Esophagus muscularis mucosa (tissue), 4 donors: Measurements from ENCODE around the gene ALG12. TPM values are rescaled to one million over a fixed set of nuclear protein-coding genes. Genes with fewer than 3 reads are reported as not detected.

Experiments
- DNase-seq: peaks from one replicate; pipeline ENCODE4 v3.0.0-alpha.2; 2017; ENCODE audit errors: extremely low spot score
- H3K27ac ChIP-seq, 4 donors: fragments of 200-600 bp; sonication (generic); replicated peaks in 1 of 4; 1 replicate in 3 of 4; 2 replicates in 1 of 4; pipeline ENCODE4 v1.5.1; 2016 to 2019; ENCODE audit warnings: mild to moderate bottlenecking in 1 of 4
- H3K27me3 ChIP-seq, 4 donors: fragments of 200-600 bp; sonication (generic); one replicate each; pipeline versions ENCODE4 v1.5.1 to v1.6.0; 2016 to 2019
- H3K36me3 ChIP-seq, 4 donors: fragments of 200-600 bp; sonication (generic); one replicate each; pipeline ENCODE4 v1.5.1; 2016 to 2019
- H3K4me1 ChIP-seq, 4 donors: fragments of 200-600 bp; sonication (generic); one replicate each; pipeline ENCODE4 v1.5.1; 2016 to 2019
- H3K4me3 ChIP-seq, 4 donors: fragments of 200-600 bp; sonication (generic); 1 replicate in 2 of 4; 2 replicates in 2 of 4; pipeline ENCODE4 v1.5.1; 2016 to 2019; ENCODE audit warnings: mild to moderate bottlenecking in 4 of 4, moderate library complexity in 1 of 4
- H3K9me3 ChIP-seq, 4 donors: fragments of 200-600 bp; sonication (generic); 1 replicate in 3 of 4; 2 replicates in 1 of 4; pipeline ENCODE4 v1.5.1; 2016 to 2019
- CTCF ChIP-seq, 3 experiments: fragments of 200-600 bp in 2 of 3; fragments of 450-650 bp in 1 of 3; sonication (generic) in 2 of 3; IDR thresholded peaks; one replicate each; pipeline ENCODE4 v1.5.1; 2017 to 2019; ENCODE audit warnings: antibody characterized with exemption in 3 of 3, mild to moderate bottlenecking in 2 of 3, moderate library complexity in 1 of 3
- EP300 ChIP-seq: sonication (generic); formaldehyde crosslinking; IDR thresholded peaks from one replicate; pipeline ENCODE4 v1.6.1; 2017; ENCODE audit warnings: antibody characterized with exemption
- POLR2A ChIP-seq: fragments of 450-650 bp; IDR thresholded peaks from one replicate; pipeline ENCODE4 v1.6.1; 2017; ENCODE audit warnings: antibody characterized with exemption, moderate library complexity, mild to moderate bottlenecking, low read depth
- POLR2AphosphoS5 ChIP-seq, 2 donors: sonication (generic); formaldehyde crosslinking; IDR thresholded peaks; one replicate each; pipeline ENCODE4 v1.6.1; 2017; ENCODE audit warnings: antibody characterized with exemption in 2 of 2
- WGBS: methylation state at CpG from one replicate; pipeline ENCODE4 v1.1.5; 2018; 5-methylcytosine and 5-hydroxymethylcytosine counted together
- intact Hi-C: fragments of 100-400 bp; cut with DNase I; formaldehyde crosslinking; loops from one replicate; pipeline ENCODE4 v1.15.1; 2023
- total RNA-seq, 4 donors: library from RNA; depleted of rRNA; stranded (reverse); fragments of >200 nt; gene quantifications; one replicate each; pipeline versions ENCODE4 v1.1.0 to v1.2.1, GENCODE V29; 2016

The ALG12 gene
- total RNA-seq, 4 donors from 2014 or later, result 17.7 to 28.0 (median 23.8) TPM

GRCh38 chr22:49865156-49865555 lies 53.1 kb downstream of the ALG12 start:
- Histone ChIP-seq H3K27ac (no peak overlapping the region), H3K27me3 (peaks cover 0 to 3% (median 0%) of the 10 kb centered on the region in 4 donors), H3K9me3 (peaks cover 0 to 38% (median 30%) of the 10 kb centered on the region in 4 donors), H3K36me3 (peaks cover 0 to 7% (median 2%) of the 10 kb centered on the region in 4 donors), H3K4me3 (no peak overlapping the region), H3K4me1 (no peaks in the 10 kb centered on the region)
- no peak for TF ChIP-seq POLR2A
- TF ChIP-seq EP300, result no peak
- TF ChIP-seq CTCF (IDR thresholded peaks at IDR 0.05), result no peak
- no peak for TF ChIP-seq POLR2AphosphoS5 (IDR thresholded peaks at IDR 0.05)
- DNase-seq, result no peak
- 96% methylated on average over 17 of the region's 17 CpGs for WGBS
- intact Hi-C loops, result no loop called here

- intact Hi-C loops, result no loop called here
- no peaks in the 10 kb centered on the region for H3K4me1 ChIP-seq
- TF ChIP-seq POLR2A (no peak), CTCF (IDR thresholded peaks at IDR 0.05) (no peak), EP300 (no peak), POLR2AphosphoS5 (IDR thresholded peaks at IDR 0.05) (no peak)
- H3K4me3 ChIP-seq, result no peak overlapping the region
- H3K27me3 ChIP-seq, result peaks cover 0 to 3% (median 0%) of the 10 kb centered on the region in 4 donors
- DNase-seq, result no peak
- H3K27ac ChIP-seq, result no peak overlapping the region
- H3K36me3 ChIP-seq, result peaks cover 0 to 7% (median 2%) of the 10 kb centered on the region in 4 donors
- 83% methylated on average over 6 of the region's 7 CpGs for WGBS
- peaks cover 0 to 27% (median 20%) of the 10 kb centered on the region in 4 donors for H3K9me3 ChIP-seq
Measured at GRCh38 chr22:49863931-49864330, 54.3 kb downstream of the ALG12 start.

- 89% methylated on average over 5 of the region's 5 CpGs for WGBS
- peaks cover 0 to 25% (median 20%) of the 10 kb centered on the region in 4 donors for H3K9me3 ChIP-seq
- H3K4me1 ChIP-seq, result no peaks in the 10 kb centered on the region
- TF ChIP-seq POLR2AphosphoS5 (IDR thresholded peaks at IDR 0.05) (no peak), CTCF (IDR thresholded peaks at IDR 0.05) (no peak), EP300 (no peak), POLR2A (no peak)
- peaks cover 0 to under 1% (median 0%) of the 10 kb centered on the region in 4 donors for H3K27me3 ChIP-seq
- no peak overlapping the region for H3K4me3 ChIP-seq
- H3K36me3 ChIP-seq, result peaks cover 0 to 7% (median 2%) of the 10 kb centered on the region in 4 donors
- DNase-seq, result no peak
- no peak overlapping the region for H3K27ac ChIP-seq
- intact Hi-C loops, result no loop called here
Measured at GRCh38 chr22:49862496-49862776, 55.8 kb downstream of the ALG12 start.

- Histone ChIP-seq H3K4me3 (no peak overlapping the region), H3K9me3 (peaks cover 0 to 20% (median 18%) of the 10 kb centered on the region in 4 donors), H3K27ac (no peak overlapping the region), H3K4me1 (no peaks in the 10 kb centered on the region), H3K27me3 (no peaks in the 10 kb centered on the region), H3K36me3 (peaks cover 0 to 7% (median 0%) of the 10 kb centered on the region in 4 donors)
- TF ChIP-seq POLR2AphosphoS5 (IDR thresholded peaks at IDR 0.05) (no peak), CTCF (IDR thresholded peaks at IDR 0.05) (no peak), EP300 (no peak), POLR2A (no peak)
- intact Hi-C loops, result no loop called here
- WGBS, result 90% methylated on average over 29 of the region's 29 CpGs
- no peak for DNase-seq
Measured at GRCh38 chr22:49861642-49862495, 56.4 kb downstream of the ALG12 start.
